Sigmoid colon (tissue), 4 donors: ENCODE results near the gene MAD1L1.

Experiments used
- CTCF ChIP-seq, 4 experiments: fragments of 450-650 bp in 3 of 4; fragments of 200-600 bp in 1 of 4; IDR thresholded peaks; one replicate each; pipeline ENCODE4 v1.5.1; 2016 to 2019; ENCODE audit warnings: antibody characterized with exemption in 4 of 4, mild to moderate bottlenecking in 3 of 4, moderate library complexity in 2 of 4
- POLR2AphosphoS5 ChIP-seq, 4 donors: sonication (generic); formaldehyde crosslinking; IDR thresholded peaks; one replicate each; pipeline ENCODE4 v1.6.1; 2017; ENCODE audit warnings: antibody characterized with exemption in 4 of 4

- no peak for TF ChIP-seq POLR2AphosphoS5 (IDR thresholded peaks at IDR 0.05)
- no peak for TF ChIP-seq CTCF (IDR thresholded peaks at IDR 0.05)
Measured at GRCh38 chr7:2117646-2118045, 115.1 kb downstream of the MAD1L1 start.
